HG02973 (cell line): ENCODE results near the gene VPS8.

Experiments
- ATAC-seq: cut with Tn5 transposase; IDR thresholded peaks from one replicate; pipeline ENCODE4 v1.9.1; 2021; ENCODE audit warnings: moderate library complexity; ENCODE audit not compliant: unreplicated experiment

The VPS8 gene

GRCh38 chr3:185042312-185043050, 230.5 kb downstream of the VPS8 start:
- ATAC-seq, result no peak

GRCh38 chr3:185046164-185046515, 234.2 kb downstream of the VPS8 start:
- ATAC-seq, result no peak

GRCh38 chr3:185046603-185047002, 234.6 kb downstream of the VPS8 start:
- no peak for ATAC-seq

GRCh38 chr3:185049710-185050109, 237.7 kb downstream of the VPS8 start:
- no peak for ATAC-seq

GRCh38 chr3:185051801-185052200, 239.8 kb downstream of the VPS8 start:
- ATAC-seq, result no peak

GRCh38 chr3:185052631-185053030, 240.7 kb downstream of the VPS8 start:
- ATAC-seq, result no peak

GRCh38 chr3:185056908-185057307, 244.9 kb downstream of the VPS8 start:
- ATAC-seq, result no peak

- ATAC-seq, result no peak
These were observed 245.9 kb downstream of the VPS8 start for GRCh38 chr3:185057829-185058228.

GRCh38 chr3:185058796-185059195, 246.8 kb downstream of the VPS8 start:
- ATAC-seq, result no peak

GRCh38 chr3:185059766-185060165, 247.8 kb downstream of the VPS8 start:
- ATAC-seq, result no peak

GRCh38 chr3:185060655-185061054, 248.7 kb downstream of the VPS8 start:
- no peak for ATAC-seq

- ATAC-seq, result no peak
These were observed 250.2 kb downstream of the VPS8 start for GRCh38 chr3:185062191-185062590.

GRCh38 chr3:185063431-185063830, 251.5 kb downstream of the VPS8 start:
- ATAC-seq, result no peak

- ATAC-seq, result no peak
These were observed 253.1 kb downstream of the VPS8 start for GRCh38 chr3:185065059-185065458.

- ATAC-seq, result no peak
These were observed 254.3 kb downstream of the VPS8 start for GRCh38 chr3:185066251-185066650.

GRCh38 chr3:185067173-185067572, 255.2 kb downstream of the VPS8 start:
- ATAC-seq, result no peak

GRCh38 chr3:185069037-185070030, 257.4 kb downstream of the VPS8 start:
- ATAC-seq, result no peak

- no peak for ATAC-seq
These were observed 258.7 kb downstream of the VPS8 start for GRCh38 chr3:185070491-185071286.

- ATAC-seq, result no peak
These were observed 259.4 kb downstream of the VPS8 start for GRCh38 chr3:185071287-185071800.

GRCh38 chr3:185075547-185075946, 263.6 kb downstream of the VPS8 start:
- no peak for ATAC-seq

- no peak for ATAC-seq
These were observed 264.3 kb downstream of the VPS8 start for GRCh38 chr3:185076219-185076618.
